ENCODE results near the gene GIPC3. TPM values are rescaled to one million over a fixed set of nuclear protein-coding genes. Genes with fewer than 3 reads are reported as not detected.

The GIPC3 gene
- total and polyA plus RNA-seq, 2 experiments from 2014 or later = 0.06 TPM; not detected in 1

DNA sequence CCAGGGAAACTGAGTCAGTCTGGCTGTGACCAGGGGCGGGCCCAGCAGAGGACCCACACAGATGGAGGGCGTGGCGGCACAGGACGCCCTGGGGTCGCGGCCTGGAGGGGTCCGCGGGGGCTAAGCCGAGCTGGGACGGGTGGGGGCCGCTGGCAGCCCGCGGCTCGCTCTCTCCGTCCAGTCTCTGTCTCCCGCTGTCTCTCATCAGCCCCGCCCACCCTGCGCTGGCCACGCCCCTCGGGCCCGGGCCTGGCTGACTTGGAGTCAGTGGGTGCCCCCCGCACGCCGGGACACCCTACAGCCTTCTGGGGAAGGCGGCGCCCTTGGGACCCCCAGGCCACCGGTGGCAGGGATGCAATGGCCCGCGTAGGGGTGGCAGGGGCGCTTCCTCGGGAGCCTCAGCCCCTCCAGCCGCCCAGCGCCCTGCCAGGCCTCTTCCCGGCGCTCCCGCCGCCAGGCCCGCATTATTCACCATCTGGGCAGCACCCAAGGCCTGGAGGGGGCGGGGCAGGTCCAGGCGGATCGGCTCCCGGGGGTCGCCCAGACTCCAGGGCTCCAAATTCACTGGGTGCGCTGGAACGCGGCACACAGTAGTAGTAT is 21.5 kb downstream of the GIPC3 start, which contains the start of gene TBXA2R:
Gene TBXA2R (minus strand): TSS at position 186 of the 600 bp plus-strand sequence. CDS start 6,241 bp downstream, outside the sequence.
- peak within 1 kb of the TSS; percentile 80 for H2AFZ ChIP-seq
- no peaks in the 10 kb centered on the region for H3K27me3 ChIP-seq (replicated peaks; ENCODE audit: insufficient read depth)
- H4K20me1 ChIP-seq (ENCODE audit: insufficient read depth) = no peaks in the 10 kb centered on the region
- H3K79me2 ChIP-seq (ENCODE audit: insufficient read depth) = no peaks in the 10 kb centered on the region
- H3K9me3 ChIP-seq (ENCODE audit: low read depth) = no peaks in the 10 kb centered on the region
- H3K27ac ChIP-seq = 0 out of 2 replicates have a peak within 1 kb of the TSS, but pooled peaks have one; percentile 17
- in situ Hi-C loops (cut with MboI) = loop anchor here (25.0 kb wide), 1 partner anchor 294 kb away; no protein-coding TSS in a partner anchor
- no peaks in the 10 kb centered on the region for H3K4me1 ChIP-seq (ENCODE audit: insufficient read depth)
- H3K9ac ChIP-seq = peak within 1 kb of the TSS; percentile 79
- peak within 1 kb of the TSS; percentile 70 for H3K4me3 ChIP-seq
- H3K9me2 ChIP-seq (ENCODE audit: insufficient read depth) = no peaks in the 10 kb centered on the region
- TF ChIP-seq EZH2phosphoT487 (IDR thresholded peaks at IDR 0.05; ENCODE audit: insufficient read depth, low read depth) (no peak), EZH2 (IDR thresholded peaks at IDR 0.05; ENCODE audit: insufficient read depth, poor library complexity, severe bottlenecking) (no peak)
- H3K36me3 ChIP-seq (ENCODE audit: low read depth) = no peaks in the 10 kb centered on the region
- peak; percentile 86 for DNase-seq
- 0 to 3% methylated on average over 21 to 26 of the region's 46 CpGs for WGBS, 2 experiments (ENCODE audit: low coverage in 1 of 2, low lambda C conversion rate in 2 of 2, missing lambda C conversion rate in 2 of 2)
- peak within 1 kb of the TSS; percentile 68 for H3K4me2 ChIP-seq (ENCODE audit: unreplicated experiment)
- no peaks in the 10 kb centered on the region; the same call in 1 of the 2 replicates for H3F3A ChIP-seq (ENCODE audit: insufficient read depth)

DNA sequence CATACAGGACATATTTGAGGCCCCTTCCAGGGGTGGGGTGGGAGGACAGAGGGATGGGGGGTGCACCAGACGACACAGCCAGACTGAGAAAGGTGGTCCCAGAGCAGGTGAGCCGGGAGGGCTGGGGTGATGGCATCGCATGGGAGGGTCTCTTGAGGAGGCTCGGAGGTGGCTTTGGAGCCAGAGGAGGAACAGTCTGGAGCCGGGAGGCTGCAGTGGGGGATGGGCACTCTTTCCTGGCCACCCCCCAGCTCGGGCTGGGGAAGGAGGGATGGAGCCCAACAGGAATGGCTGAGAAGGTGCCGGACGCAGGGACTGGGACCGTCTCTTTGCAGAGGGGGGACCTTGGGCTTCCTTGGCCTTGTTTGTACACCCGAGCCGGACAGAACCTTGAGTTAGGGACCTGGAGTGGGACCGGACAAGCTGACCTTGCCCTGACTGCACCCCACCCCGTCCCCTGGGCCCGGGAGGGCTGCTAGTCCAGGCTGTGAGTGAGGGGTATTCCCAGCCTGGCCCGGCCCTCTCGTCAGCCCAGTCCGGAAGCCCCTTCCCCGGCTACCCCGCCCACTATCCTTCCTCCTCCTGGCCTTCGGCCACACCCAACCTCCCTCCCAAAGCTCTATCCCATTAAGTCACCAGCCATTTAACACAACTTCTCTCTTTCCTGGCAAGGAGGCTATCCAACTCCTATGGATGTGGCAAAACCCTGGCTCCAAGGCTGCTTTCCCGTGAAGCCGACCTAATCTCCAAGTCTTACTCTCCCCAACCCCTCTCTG is 22.2 kb downstream of the GIPC3 start:
- Histone ChIP-seq H2AFZ (peak overlapping the region; percentile 80), H3F3A (ENCODE audit: insufficient read depth) (no peaks in the 10 kb centered on the region; the same call in 1 of the 2 replicates), H3K4me2 (ENCODE audit: unreplicated experiment) (peak overlapping the region; percentile 68), H3K9ac (peak overlapping the region; percentile 79), H3K9me2 (ENCODE audit: insufficient read depth) (no peaks in the 10 kb centered on the region), H3K36me3 (ENCODE audit: low read depth) (no peaks in the 10 kb centered on the region), H3K27me3 (replicated peaks; ENCODE audit: insufficient read depth) (no peaks in the 10 kb centered on the region), H3K79me2 (ENCODE audit: insufficient read depth) (no peaks in the 10 kb centered on the region), H3K9me3 (ENCODE audit: low read depth) (no peaks in the 10 kb centered on the region), H3K27ac (0 out of 2 replicates have a peak overlapping the region, but pooled peaks have one; percentile 17), H3K4me3 (peak overlapping the region; percentile 70), H4K20me1 (ENCODE audit: insufficient read depth) (no peaks in the 10 kb centered on the region), H3K4me1 (ENCODE audit: insufficient read depth) (no peaks in the 10 kb centered on the region)
- WGBS, 2 experiments (ENCODE audit: low coverage in 1 of 2, low lambda C conversion rate in 2 of 2, missing lambda C conversion rate in 2 of 2) = 31 to 34% methylated on average over 18 to 22 of the region's 22 CpGs
- DNase-seq = peak; percentile 44
- in situ Hi-C loops (cut with MboI) = loop anchor here (25.0 kb wide), 1 partner anchor 295 kb away; no protein-coding TSS in a partner anchor
- TF ChIP-seq EZH2phosphoT487 (IDR thresholded peaks at IDR 0.05; ENCODE audit: insufficient read depth, low read depth) (no peak), EZH2 (IDR thresholded peaks at IDR 0.05; ENCODE audit: insufficient read depth, poor library complexity, severe bottlenecking) (no peak)

DNA sequence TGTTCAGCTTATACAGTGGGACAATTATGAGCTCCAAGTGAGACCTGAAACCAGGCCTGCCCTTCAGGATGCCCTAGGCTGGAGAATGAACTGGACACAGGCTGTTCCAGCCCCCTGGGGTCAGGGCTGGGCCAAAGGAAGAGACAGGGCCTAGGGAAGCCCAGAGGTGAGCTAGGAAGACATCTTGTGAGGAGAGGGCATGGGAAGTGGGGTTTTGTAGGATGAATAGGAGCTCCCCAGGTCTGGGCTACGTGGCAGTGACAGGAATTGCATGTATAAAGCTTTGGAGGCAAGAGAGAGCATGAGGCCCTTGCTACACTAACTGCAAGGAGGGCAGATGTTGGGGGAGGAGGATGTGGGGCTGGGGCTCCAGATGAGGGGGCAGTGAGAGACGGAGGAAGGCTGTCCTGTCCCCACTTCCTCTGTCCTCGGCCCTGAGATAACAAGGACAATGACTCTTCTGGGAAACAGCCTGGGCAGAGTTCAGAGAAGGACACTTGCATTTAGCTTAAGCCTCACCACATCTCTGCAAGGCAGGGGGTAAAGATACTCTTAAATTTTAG is 22.9 kb downstream of the GIPC3 start:
- Histone ChIP-seq H3K9me2 (ENCODE audit: insufficient read depth) (no peaks in the 10 kb centered on the region), H3K27ac (no peak overlapping the region), H3K9ac (no peak overlapping the region), H3K4me3 (no peak overlapping the region), H3F3A (ENCODE audit: insufficient read depth) (no peaks in the 10 kb centered on the region; the same call in 1 of the 2 replicates), H3K4me1 (ENCODE audit: insufficient read depth) (no peaks in the 10 kb centered on the region), H3K27me3 (replicated peaks; ENCODE audit: insufficient read depth) (no peaks in the 10 kb centered on the region), H2AFZ (no peak overlapping the region), H3K4me2 (ENCODE audit: unreplicated experiment) (peak overlapping the region; percentile 68), H3K36me3 (ENCODE audit: low read depth) (no peaks in the 10 kb centered on the region), H3K9me3 (ENCODE audit: low read depth) (no peaks in the 10 kb centered on the region), H3K79me2 (ENCODE audit: insufficient read depth) (no peaks in the 10 kb centered on the region), H4K20me1 (ENCODE audit: insufficient read depth) (no peaks in the 10 kb centered on the region)
- 98% methylated on average over 3 of the region's 3 CpGs for WGBS, 2 experiments (ENCODE audit: low coverage in 1 of 2, low lambda C conversion rate in 2 of 2, missing lambda C conversion rate in 2 of 2)
- TF ChIP-seq EZH2 (IDR thresholded peaks at IDR 0.05; ENCODE audit: insufficient read depth, poor library complexity, severe bottlenecking) (no peak), EZH2phosphoT487 (IDR thresholded peaks at IDR 0.05; ENCODE audit: insufficient read depth, low read depth) (no peak)
- no peak for DNase-seq
- in situ Hi-C loops (cut with MboI) = loop anchor here (25.0 kb wide), 1 partner anchor 296 kb away; no protein-coding TSS in a partner anchor

DNA sequence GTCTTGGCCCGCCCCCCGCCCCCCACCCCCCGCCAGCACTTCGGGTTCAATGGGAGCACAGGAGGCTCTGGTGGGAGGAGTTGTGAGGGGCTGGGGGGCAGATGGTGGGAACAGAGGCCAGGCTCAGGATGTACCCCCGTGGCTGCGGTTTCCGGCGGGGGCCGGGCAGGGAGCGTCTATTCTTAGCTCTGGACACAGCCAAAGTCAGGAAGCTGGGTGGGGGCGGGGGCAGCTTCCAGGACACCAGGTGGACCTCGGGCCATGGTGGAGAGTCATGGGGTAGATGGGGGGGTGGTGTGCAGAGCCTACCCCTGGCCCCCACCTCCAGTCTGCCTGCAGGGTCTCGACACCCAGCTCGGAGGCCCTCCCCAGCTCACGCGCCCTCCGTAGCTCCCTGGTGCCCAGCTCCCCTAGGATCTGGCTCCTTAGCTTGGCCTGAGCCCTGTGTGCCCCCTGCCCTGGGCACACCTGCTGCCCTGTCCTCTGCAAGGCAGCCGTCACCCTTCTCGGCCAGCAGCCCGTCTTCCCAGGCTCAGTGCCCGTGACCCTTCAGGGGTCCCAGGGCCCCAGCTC is 23.6 kb downstream of the GIPC3 start:
- DNase-seq = no peak
- Histone ChIP-seq H3K9me2 (ENCODE audit: insufficient read depth) (no peaks in the 10 kb centered on the region), H3K4me1 (ENCODE audit: insufficient read depth) (no peaks in the 10 kb centered on the region), H3K36me3 (ENCODE audit: low read depth) (no peaks in the 10 kb centered on the region), H3K9me3 (ENCODE audit: low read depth) (no peaks in the 10 kb centered on the region), H3K9ac (no peak overlapping the region), H3K27me3 (replicated peaks; ENCODE audit: insufficient read depth) (no peaks in the 10 kb centered on the region), H3K4me2 (ENCODE audit: unreplicated experiment) (no peak overlapping the region), H2AFZ (no peak overlapping the region), H3K79me2 (ENCODE audit: insufficient read depth) (no peaks in the 10 kb centered on the region), H3F3A (ENCODE audit: insufficient read depth) (no peaks in the 10 kb centered on the region; the same call in 1 of the 2 replicates), H3K4me3 (no peak overlapping the region), H4K20me1 (ENCODE audit: insufficient read depth) (no peaks in the 10 kb centered on the region), H3K27ac (no peak overlapping the region)
- in situ Hi-C loops (cut with MboI) = loop anchor here (25.0 kb wide), 1 partner anchor 297 kb away; no protein-coding TSS in a partner anchor
- TF ChIP-seq EZH2phosphoT487 (IDR thresholded peaks at IDR 0.05; ENCODE audit: insufficient read depth, low read depth) (no peak), EZH2 (IDR thresholded peaks at IDR 0.05; ENCODE audit: insufficient read depth, poor library complexity, severe bottlenecking) (no peak)
- WGBS, 2 experiments (ENCODE audit: low coverage in 1 of 2, low lambda C conversion rate in 2 of 2, missing lambda C conversion rate in 2 of 2) = 75 to 87% methylated on average over 13 to 21 of the region's 21 CpGs
